ENCODE data around the gene GNB1.

The GNB1 gene

DNA sequence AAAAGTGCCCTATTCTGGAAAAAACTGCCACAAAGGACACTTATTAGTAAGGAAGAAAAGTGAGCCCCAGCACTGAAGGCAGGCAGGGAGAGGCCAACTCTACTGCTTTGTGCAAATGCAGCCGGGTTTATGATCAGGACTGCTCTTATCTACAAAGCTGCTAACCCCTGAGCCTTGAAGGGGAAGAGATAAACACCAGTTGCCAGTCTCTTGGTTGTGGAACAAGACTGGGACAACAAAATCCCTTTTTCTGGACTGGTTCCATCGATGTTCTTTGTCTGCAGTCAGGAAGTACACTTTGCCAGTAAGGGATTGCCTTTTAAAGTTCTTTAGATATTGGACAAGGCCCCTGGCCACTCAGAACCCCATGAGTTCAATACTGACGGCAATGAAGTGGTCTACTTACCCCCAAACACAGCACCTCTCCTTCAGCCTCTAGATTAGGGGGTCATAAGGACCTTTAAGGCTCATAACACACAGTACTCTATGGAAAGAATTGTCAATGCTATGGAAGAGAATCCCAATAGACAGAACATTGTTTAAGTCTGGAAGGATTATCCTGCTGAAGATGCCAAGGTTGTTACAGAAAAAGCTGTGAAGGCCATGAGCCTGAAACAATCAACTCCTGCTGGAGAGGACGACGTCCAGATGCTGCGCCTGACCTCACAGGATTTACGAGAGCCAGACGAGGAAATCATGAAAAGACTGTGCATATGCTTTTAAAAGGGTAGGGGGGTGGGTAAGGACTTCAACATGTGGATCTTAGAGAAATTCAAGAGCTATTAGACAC lies 43.6 kb downstream of the GNB1 start:
- no peak for TF ChIP-seq TEAD4 (IDR thresholded peaks at IDR 0.05)
- TF ChIP-seq ZBTB7A (IDR thresholded peaks at IDR 0.05; ENCODE audit: low read depth), result no peak
- no peak for TF ChIP-seq FOXM1 (IDR thresholded peaks at IDR 0.05; ENCODE audit: borderline replicate concordance, low read depth)
- no peak for TF ChIP-seq MAX (IDR thresholded peaks at IDR 0.05)
- TF ChIP-seq CREB1 (IDR thresholded peaks at IDR 0.05; ENCODE audit: low read depth), result no peak
- TF ChIP-seq CEBPB (IDR thresholded peaks at IDR 0.05), result no peak
- TF ChIP-seq, protein P1, sequence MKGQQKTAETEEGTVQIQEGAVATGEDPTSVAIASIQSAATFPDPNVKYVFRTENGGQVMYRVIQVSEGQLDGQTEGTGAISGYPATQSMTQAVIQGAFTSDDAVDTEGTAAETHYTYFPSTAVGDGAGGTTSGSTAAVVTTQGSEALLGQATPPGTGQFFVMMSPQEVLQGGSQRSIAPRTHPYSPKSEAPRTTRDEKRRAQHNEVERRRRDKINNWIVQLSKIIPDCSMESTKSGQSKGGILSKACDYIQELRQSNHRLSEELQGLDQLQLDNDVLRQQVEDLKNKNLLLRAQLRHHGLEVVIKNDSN (IDR thresholded peaks at IDR 0.05), result no peak
- TF ChIP-seq TCF12 (IDR thresholded peaks at IDR 0.05; ENCODE audit: low read depth), result no peak
- no peak for TF ChIP-seq EGR1 (IDR thresholded peaks at IDR 0.05)
- no peak for TF ChIP-seq RAD21 (IDR thresholded peaks at IDR 0.05; ENCODE audit: low read depth)

- TF ChIP-seq ZBTB7A (IDR thresholded peaks at IDR 0.05; ENCODE audit: low read depth), result no peak
These were observed 44.4 kb downstream of the GNB1 start for GRCh38 chr1:1846386-1846918.

GRCh38 chr1:1842360-1843146 lies 48.3 kb downstream of the GNB1 start:
- peak; percentile 50; the same call in 1 of the 2 replicates for TF ChIP-seq NFIC (IDR thresholded peaks at IDR 0.05)
- TF ChIP-seq TEAD4 (IDR thresholded peaks at IDR 0.05), result no peak

DNA sequence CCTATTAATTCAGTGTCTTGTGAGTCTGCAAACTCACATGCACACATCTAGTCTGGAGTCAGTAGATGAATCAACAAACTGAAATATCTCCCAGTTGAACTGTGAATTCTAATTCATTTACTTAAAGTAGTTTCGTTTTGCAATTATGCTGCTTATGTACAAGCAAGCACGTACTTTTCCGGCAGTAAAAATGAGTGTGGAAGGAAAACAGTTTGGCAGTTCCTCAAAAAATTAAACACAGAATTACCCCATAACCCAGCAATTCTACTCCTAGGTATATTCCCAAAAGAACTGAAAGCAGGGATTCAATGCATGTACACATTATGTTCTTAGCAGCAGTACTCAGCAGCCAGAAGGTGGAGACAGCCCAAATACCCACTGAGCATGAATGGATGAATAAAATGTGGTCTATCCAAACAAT lies 49.3 kb downstream of the GNB1 start:
- TF ChIP-seq, protein P1 (IDR thresholded peaks at IDR 0.05), result no peak
- TF ChIP-seq CEBPB (IDR thresholded peaks at IDR 0.05), result no peak
- TF ChIP-seq RAD21 (IDR thresholded peaks at IDR 0.05; ENCODE audit: low read depth), result no peak
- TF ChIP-seq YY1 (IDR thresholded peaks at IDR 0.05; ENCODE audit: low read depth), result no peak
- no peak for TF ChIP-seq MAX (IDR thresholded peaks at IDR 0.05)
- no peak for TF ChIP-seq EGR1 (IDR thresholded peaks at IDR 0.05)
- no peak for TF ChIP-seq ZBTB7A (IDR thresholded peaks at IDR 0.05; ENCODE audit: low read depth)
- TF ChIP-seq FOXM1 (IDR thresholded peaks at IDR 0.05; ENCODE audit: borderline replicate concordance, low read depth), result no peak

DNA sequence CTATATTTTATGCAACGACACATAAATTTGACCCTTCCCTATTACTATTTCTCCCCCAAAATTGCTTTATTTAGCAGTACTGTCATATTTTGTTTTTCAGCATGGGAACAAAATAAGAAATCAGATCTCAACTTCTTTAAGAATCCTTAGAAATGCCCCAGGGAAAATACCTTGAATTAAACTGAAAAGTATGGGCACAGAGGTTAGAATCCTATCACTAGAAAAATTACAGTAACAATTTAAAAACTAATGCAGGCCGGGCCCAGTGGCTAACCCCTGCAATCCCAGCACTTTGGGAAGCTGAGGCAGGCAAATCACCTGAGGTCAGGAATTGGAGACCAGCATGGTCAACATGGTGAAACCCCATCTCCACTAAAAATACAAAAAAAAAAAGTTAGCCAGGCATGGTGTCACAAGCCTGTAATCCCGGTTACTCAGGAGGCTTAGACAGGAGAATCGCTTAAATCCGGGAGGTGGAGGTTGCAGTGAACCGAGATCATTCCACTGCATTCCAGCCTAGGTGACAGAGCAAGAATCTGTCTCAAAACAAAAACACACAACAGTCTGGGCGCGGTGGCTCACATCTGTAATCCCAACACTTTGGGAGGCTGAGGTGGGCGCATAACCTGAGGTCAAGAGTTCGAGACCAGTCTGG lies 51.4 kb downstream of the GNB1 start:
- no peak for TF ChIP-seq CEBPB (IDR thresholded peaks at IDR 0.05)
- TF ChIP-seq FOXM1 (IDR thresholded peaks at IDR 0.05; ENCODE audit: borderline replicate concordance, low read depth), result no peak
- no peak for TF ChIP-seq RAD21 (IDR thresholded peaks at IDR 0.05; ENCODE audit: low read depth)
- TF ChIP-seq, protein P2, sequence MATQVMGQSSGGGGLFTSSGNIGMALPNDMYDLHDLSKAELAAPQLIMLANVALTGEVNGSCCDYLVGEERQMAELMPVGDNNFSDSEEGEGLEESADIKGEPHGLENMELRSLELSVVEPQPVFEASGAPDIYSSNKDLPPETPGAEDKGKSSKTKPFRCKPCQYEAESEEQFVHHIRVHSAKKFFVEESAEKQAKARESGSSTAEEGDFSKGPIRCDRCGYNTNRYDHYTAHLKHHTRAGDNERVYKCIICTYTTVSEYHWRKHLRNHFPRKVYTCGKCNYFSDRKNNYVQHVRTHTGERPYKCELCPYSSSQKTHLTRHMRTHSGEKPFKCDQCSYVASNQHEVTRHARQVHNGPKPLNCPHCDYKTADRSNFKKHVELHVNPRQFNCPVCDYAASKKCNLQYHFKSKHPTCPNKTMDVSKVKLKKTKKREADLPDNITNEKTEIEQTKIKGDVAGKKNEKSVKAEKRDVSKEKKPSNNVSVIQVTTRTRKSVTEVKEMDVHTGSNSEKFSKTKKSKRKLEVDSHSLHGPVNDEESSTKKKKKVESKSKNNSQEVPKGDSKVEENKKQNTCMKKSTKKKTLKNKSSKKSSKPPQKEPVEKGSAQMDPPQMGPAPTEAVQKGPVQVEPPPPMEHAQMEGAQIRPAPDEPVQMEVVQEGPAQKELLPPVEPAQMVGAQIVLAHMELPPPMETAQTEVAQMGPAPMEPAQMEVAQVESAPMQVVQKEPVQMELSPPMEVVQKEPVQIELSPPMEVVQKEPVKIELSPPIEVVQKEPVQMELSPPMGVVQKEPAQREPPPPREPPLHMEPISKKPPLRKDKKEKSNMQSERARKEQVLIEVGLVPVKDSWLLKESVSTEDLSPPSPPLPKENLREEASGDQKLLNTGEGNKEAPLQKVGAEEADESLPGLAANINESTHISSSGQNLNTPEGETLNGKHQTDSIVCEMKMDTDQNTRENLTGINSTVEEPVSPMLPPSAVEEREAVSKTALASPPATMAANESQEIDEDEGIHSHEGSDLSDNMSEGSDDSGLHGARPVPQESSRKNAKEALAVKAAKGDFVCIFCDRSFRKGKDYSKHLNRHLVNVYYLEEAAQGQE (IDR thresholded peaks at IDR 0.05; ENCODE audit: low read depth), result no peak
- TF ChIP-seq, protein P1 (IDR thresholded peaks at IDR 0.05), result no peak
- no peak for TF ChIP-seq NFIC (IDR thresholded peaks at IDR 0.05)
- no peak for TF ChIP-seq EP300 (IDR thresholded peaks at IDR 0.05; ENCODE audit: borderline replicate concordance)
- TF ChIP-seq TAF1 (IDR thresholded peaks at IDR 0.05; ENCODE audit: low read depth), result no peak
- TF ChIP-seq TCF12 (IDR thresholded peaks at IDR 0.05; ENCODE audit: low read depth), result no peak
- no peak for TF ChIP-seq ZBTB7A (IDR thresholded peaks at IDR 0.05; ENCODE audit: low read depth)
- TF ChIP-seq EGR1 (IDR thresholded peaks at IDR 0.05), result no peak
- TF ChIP-seq TEAD4 (IDR thresholded peaks at IDR 0.05), result no peak
- no peak for TF ChIP-seq YY1 (IDR thresholded peaks at IDR 0.05; ENCODE audit: low read depth)
- TF ChIP-seq CREB1 (IDR thresholded peaks at IDR 0.05; ENCODE audit: low read depth), result no peak
- TF ChIP-seq MAX (IDR thresholded peaks at IDR 0.05), result no peak

DNA sequence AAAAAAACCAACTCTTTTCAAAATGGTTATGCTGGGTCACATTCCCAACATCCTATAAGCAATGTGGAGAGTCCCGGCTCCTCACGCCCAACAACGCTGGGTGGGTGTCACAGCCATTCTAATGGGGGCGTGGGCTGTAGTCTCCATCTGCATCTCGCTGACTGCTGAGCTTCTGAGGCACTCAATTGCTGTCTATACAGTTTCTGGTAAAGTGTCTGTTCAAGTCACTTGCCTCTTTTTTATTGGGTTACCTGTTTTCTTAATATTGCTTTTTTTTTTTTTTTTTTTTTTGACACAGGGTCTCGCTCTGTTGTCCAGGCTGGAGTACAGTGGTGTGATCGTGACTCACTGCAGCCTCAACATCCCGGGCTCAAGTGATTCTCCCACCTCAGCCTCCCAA lies 54.8 kb downstream of the GNB1 start:
- TF ChIP-seq EP300 (IDR thresholded peaks at IDR 0.05; ENCODE audit: borderline replicate concordance) (no peak), ZBTB7A (IDR thresholded peaks at IDR 0.05; ENCODE audit: low read depth) (no peak), CREB1 (IDR thresholded peaks at IDR 0.05; ENCODE audit: low read depth) (no peak), RAD21 (IDR thresholded peaks at IDR 0.05; ENCODE audit: low read depth) (no peak), NFIC (IDR thresholded peaks at IDR 0.05) (no peak), TCF12 (IDR thresholded peaks at IDR 0.05; ENCODE audit: low read depth) (no peak), TEAD4 (IDR thresholded peaks at IDR 0.05) (no peak), MAX (IDR thresholded peaks at IDR 0.05) (no peak), YY1 (IDR thresholded peaks at IDR 0.05; ENCODE audit: low read depth) (no peak), EGR1 (IDR thresholded peaks at IDR 0.05) (no peak)
